Colonic mucosa (tissue), 4 donors: Measurements from ENCODE around the gene FGD1. TPM values are rescaled to one million over a fixed set of nuclear protein-coding genes. Genes with fewer than 3 reads are reported as not detected.

Experiments
- DNase-seq: peaks from one replicate; pipeline ENCODE4 v3.0.0-alpha.2; 2020
- H3K27ac ChIP-seq: fragments of 200-600 bp; one replicate; pipeline ENCODE4 v1.8.0; 2021
- H3K27me3 ChIP-seq: fragments of 200-600 bp; one replicate; pipeline ENCODE4 v1.8.0; 2021
- H3K36me3 ChIP-seq: fragments of 200-600 bp; one replicate; pipeline ENCODE4 v1.8.0; 2021
- H3K4me1 ChIP-seq: fragments of 200-600 bp; one replicate; pipeline ENCODE4 v1.8.0; 2021; ENCODE audit warnings: mild to moderate bottlenecking
- H3K4me3 ChIP-seq: fragments of 200-600 bp; one replicate; pipeline ENCODE4 v1.8.0; 2021
- H3K9ac ChIP-seq, 2 donors: one replicate each; pipeline ENCODE4 v1.7.0; 2013; ENCODE audit warnings: control low read depth in 2 of 2, low read depth in 2 of 2, low read length in 2 of 2
- H3K9me3 ChIP-seq: fragments of 200-600 bp; one replicate; pipeline ENCODE4 v1.8.0; 2021
- CTCF ChIP-seq: fragments of 200-600 bp; IDR thresholded peaks from one replicate; pipeline ENCODE4 v1.8.0; 2022; ENCODE audit warnings: antibody characterized with exemption, mild to moderate bottlenecking
- intact Hi-C: fragments of 100-400 bp; cut with DNase I; formaldehyde crosslinking; loops from one replicate; pipeline ENCODE4 v1.14.1; 2022
- total RNA-seq, 2 donors: library from RNA; stranded (reverse); fragmentation: NEBNext Ultra II Directional in 1 of 2; extraction: Animal tissue kit (Norgen Biotek cat#: 25700) in 1 of 2; gene quantifications; one replicate each; pipeline ENCODE4 v1.2.1, GENCODE V29; 2021
- donor health status: healthy.
- donor health status: DM: no; HTN: no; CAD: no.
- donor health status: DM: no; HTN: no; CAD: no.

Gene FGD1
- total RNA-seq, 2 donors from 2014 or later: 4.9 to 5.5 TPM

DNA sequence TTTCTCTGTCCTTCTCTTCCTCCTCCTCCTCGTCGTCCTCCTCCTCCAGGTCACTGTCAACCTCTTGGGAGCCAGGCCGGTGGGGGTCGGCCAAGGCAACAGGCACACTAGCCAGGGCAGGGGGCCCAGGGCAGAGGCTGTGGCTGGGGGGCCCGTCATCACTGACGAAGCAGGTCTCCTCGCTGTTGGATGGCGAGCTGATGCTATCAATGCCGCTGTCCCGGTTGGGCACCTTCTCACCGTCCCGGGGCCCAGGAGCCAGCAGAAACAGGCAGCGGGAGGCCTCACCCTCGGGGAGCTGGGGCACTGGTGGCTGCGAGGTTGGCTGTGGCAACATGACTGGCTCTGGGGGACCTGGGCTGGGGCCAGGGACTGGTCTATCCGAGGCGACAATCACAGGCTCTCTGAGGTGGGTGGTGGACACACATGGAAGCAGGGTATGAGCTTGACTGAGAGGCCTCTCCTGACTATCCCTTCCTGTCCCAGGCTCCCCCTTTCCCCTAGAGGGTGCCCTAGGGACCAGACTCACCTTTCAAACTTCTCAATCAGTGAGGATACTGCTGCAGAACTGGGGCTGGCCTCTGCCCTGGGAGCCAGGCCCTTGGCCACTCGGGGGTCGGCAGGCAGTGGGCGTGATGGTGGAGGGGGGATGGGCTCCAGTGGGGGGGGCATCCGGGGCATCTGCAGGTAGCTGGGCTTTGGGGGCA, 25.8 kb downstream of the FGD1 start:
- Histone ChIP-seq H3K4me3 (no peak overlapping the region), H3K9ac (no peak overlapping the region), H3K36me3 (no peaks in the 10 kb centered on the region), H3K27ac (no peak overlapping the region), H3K9me3 (no peaks in the 10 kb centered on the region), H3K4me1 (no peaks in the 10 kb centered on the region), H3K27me3 (no peaks in the 10 kb centered on the region)
- intact Hi-C loops: no loop called here
- no peak for DNase-seq
- TF ChIP-seq CTCF: no peak

GRCh38 chrX:54452920-54453319, 43.1 kb downstream of the FGD1 start:
- Histone ChIP-seq H3K36me3 (no peaks in the 10 kb centered on the region), H3K4me3 (no peak overlapping the region), H3K27ac (no peak overlapping the region), H3K27me3 (no peaks in the 10 kb centered on the region), H3K9me3 (no peaks in the 10 kb centered on the region), H3K4me1 (no peaks in the 10 kb centered on the region), H3K9ac (no peak overlapping the region)
- intact Hi-C loops: no loop called here
- no peak for DNase-seq
- no peak for TF ChIP-seq CTCF

- intact Hi-C loops: no loop called here
- Histone ChIP-seq H3K4me3 (no peak overlapping the region), H3K9ac (no peak overlapping the region), H3K27me3 (no peaks in the 10 kb centered on the region), H3K4me1 (no peaks in the 10 kb centered on the region), H3K27ac (no peak overlapping the region), H3K9me3 (no peaks in the 10 kb centered on the region), H3K36me3 (no peaks in the 10 kb centered on the region)
- no peak for TF ChIP-seq CTCF
- DNase-seq: no peak
Measured at GRCh38 chrX:54449929-54450328, 46.1 kb downstream of the FGD1 start.

DNA sequence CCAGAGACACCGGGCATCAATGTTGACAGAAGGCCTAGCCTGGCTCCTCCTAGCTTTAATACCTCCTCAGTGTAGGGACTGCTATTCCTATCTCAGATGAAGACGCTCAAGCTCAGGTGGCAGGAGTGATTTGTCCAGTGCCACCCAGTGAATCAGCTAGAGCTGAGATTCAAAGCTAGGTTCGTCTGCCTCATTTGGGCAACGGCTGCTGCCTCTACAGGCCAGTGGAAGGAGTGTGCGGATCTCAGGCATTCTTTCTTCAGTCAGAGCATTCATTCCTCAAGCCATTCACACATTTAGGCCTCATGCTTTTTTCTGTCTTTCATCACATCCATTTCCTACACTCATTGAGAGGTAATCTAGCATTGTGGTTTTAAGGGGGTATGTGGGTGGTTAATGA, 48.6 kb downstream of the FGD1 start:
- intact Hi-C loops: no loop called here
- TF ChIP-seq CTCF: no peak

DNA sequence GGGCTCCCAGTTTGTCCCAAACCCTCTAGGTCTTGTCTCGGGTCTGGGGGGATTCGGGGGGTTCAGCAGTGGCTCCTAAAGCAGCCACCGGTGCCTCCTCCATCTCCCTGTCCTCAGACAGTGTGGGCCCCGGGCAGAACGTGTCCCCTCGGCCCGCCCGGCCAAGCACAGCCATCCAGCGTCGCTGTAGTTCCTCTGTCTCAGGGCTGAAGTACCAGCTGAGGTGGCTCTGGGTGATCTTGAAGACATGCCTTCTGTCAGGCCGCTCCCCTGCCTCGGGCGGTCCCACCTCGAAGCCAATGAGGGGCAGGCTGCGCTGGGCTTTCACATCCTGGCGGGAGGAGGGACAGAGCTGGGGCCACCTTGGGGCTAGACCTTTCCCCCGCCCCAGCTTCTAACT, 50.0 kb downstream of the FGD1 start:
- intact Hi-C loops: no loop called here
- H3K27ac ChIP-seq: no peak overlapping the region
- no peak overlapping the region for H3K9ac ChIP-seq
- no peaks in the 10 kb centered on the region for H3K36me3 ChIP-seq
- H3K4me3 ChIP-seq: no peak overlapping the region
- H3K4me1 ChIP-seq: no peaks in the 10 kb centered on the region
- DNase-seq: no peak
- H3K9me3 ChIP-seq: no peaks in the 10 kb centered on the region
- no peak for TF ChIP-seq CTCF
- H3K27me3 ChIP-seq: no peaks in the 10 kb centered on the region

More for the DNA sequence above, 48.6 kb downstream of the FGD1 start:
- Histone ChIP-seq H3K9me3 (no peaks in the 10 kb centered on the region), H3K27ac (no peak overlapping the region), H3K9ac (no peak overlapping the region), H3K36me3 (no peaks in the 10 kb centered on the region), H3K4me3 (no peak overlapping the region), H3K27me3 (no peaks in the 10 kb centered on the region), H3K4me1 (no peaks in the 10 kb centered on the region)
- DNase-seq: no peak
